ENCODE measurements around the gene PATE1.

Gene PATE1

GRCh38 chr11:125784678-125785077 lies 38.6 kb downstream of the PATE1 start:
- no peak overlapping the region for H3K27ac ChIP-seq (ENCODE audit: low read depth, low read length)
- no peak overlapping the region for H3K4me2 ChIP-seq (ENCODE audit: low read depth, low read length, poor library complexity, severe bottlenecking)
- H3K9me3 ChIP-seq (ENCODE audit: insufficient read depth, low read length), result no peaks in the 10 kb centered on the region
- no peaks in the 10 kb centered on the region for H3F3A ChIP-seq (ENCODE audit: insufficient read depth)
- no peaks in the 10 kb centered on the region for H3K79me2 ChIP-seq (ENCODE audit: insufficient read depth, low read length)
- no peak overlapping the region for H2AFZ ChIP-seq (ENCODE audit: low read depth, low read length, severe bottlenecking)
- no peaks in the 10 kb centered on the region for H3K36me3 ChIP-seq (ENCODE audit: low read length)
- H3K9me2 ChIP-seq (replicated peaks; ENCODE audit: insufficient read depth, low read length), result no peaks in the 10 kb centered on the region
- no peak overlapping the region for H3K4me3 ChIP-seq (ENCODE audit: insufficient read depth, low read length, poor library complexity, severe bottlenecking)
- H3K9ac ChIP-seq (ENCODE audit: low read length), result no peak overlapping the region
- no peaks in the 10 kb centered on the region for H3K27me3 ChIP-seq (ENCODE audit: low read length)
- TF ChIP-seq EZH2phosphoT487 (conservative IDR thresholded peaks at IDR 0.05; ENCODE audit: low read length), result no peak
- TF ChIP-seq, protein P1, sequence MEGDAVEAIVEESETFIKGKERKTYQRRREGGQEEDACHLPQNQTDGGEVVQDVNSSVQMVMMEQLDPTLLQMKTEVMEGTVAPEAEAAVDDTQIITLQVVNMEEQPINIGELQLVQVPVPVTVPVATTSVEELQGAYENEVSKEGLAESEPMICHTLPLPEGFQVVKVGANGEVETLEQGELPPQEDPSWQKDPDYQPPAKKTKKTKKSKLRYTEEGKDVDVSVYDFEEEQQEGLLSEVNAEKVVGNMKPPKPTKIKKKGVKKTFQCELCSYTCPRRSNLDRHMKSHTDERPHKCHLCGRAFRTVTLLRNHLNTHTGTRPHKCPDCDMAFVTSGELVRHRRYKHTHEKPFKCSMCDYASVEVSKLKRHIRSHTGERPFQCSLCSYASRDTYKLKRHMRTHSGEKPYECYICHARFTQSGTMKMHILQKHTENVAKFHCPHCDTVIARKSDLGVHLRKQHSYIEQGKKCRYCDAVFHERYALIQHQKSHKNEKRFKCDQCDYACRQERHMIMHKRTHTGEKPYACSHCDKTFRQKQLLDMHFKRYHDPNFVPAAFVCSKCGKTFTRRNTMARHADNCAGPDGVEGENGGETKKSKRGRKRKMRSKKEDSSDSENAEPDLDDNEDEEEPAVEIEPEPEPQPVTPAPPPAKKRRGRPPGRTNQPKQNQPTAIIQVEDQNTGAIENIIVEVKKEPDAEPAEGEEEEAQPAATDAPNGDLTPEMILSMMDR (IDR thresholded peaks at IDR 0.05; ENCODE audit: insufficient read depth, low read length, poor library complexity, severe bottlenecking), result no peak
- H4K20me1 ChIP-seq (ENCODE audit: low read depth, low read length), result no peaks in the 10 kb centered on the region

DNA sequence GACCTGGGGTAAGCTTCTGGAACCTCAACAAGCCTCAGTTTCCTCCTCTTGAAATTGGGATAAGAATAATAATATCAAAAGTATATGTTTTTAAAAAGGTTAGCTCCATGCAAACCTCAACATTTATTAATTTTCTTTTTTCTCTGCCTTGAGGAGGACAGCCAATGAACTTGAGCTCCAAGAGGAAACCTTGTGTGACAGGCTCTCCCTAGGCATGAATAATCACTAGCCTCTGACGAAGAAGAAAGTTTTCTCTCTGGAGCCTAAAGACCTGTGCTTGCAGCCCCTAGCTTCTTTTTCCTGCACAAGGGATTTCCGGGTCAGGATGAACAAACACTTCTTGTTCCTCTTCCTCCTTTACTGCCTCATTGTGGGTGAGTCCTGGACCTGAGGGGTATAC lies 41.7 kb downstream of the PATE1 start, which contains the start of gene PATE3:
TSS of gene PATE3 (plus strand) at position 301 of the 400 bp plus-strand sequence. CDS start at position 326, 25 bp downstream.
- TF ChIP-seq, protein P1 (IDR thresholded peaks at IDR 0.05; ENCODE audit: insufficient read depth, low read length, poor library complexity, severe bottlenecking), result no peak
- no peak for TF ChIP-seq EZH2phosphoT487 (conservative IDR thresholded peaks at IDR 0.05; ENCODE audit: low read length)

DNA sequence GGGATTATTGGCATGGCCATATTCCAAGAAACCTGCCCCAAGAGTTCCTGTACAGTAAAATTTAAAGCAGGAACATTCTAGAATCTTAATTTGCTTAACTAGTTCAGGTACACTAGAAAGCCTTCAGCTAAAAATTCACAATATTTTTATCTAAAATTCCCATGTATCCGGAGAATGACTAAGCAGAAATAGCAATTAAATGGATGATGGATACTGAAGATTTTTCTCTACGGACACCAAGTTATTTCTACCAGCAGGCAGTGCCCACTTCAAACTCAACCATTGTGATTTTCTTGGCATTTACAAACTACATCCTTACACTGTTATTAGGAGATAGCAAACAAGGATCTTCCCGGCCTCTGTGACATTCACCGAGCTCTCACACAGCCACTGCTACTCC lies 44.7 kb downstream of the PATE1 start:
- H3K4me3 ChIP-seq (ENCODE audit: insufficient read depth, low read length, poor library complexity, severe bottlenecking), result no peak overlapping the region
- no peak overlapping the region for H3K4me2 ChIP-seq (ENCODE audit: low read depth, low read length, poor library complexity, severe bottlenecking)
- TF ChIP-seq, protein P1 (IDR thresholded peaks at IDR 0.05; ENCODE audit: insufficient read depth, low read length, poor library complexity, severe bottlenecking), result no peak
- no peak for TF ChIP-seq EZH2phosphoT487 (conservative IDR thresholded peaks at IDR 0.05; ENCODE audit: low read length)
- H3K79me2 ChIP-seq (ENCODE audit: insufficient read depth, low read length), result no peaks in the 10 kb centered on the region
- no peaks in the 10 kb centered on the region for H3K27me3 ChIP-seq (ENCODE audit: low read length)
- H3K9ac ChIP-seq (ENCODE audit: low read length), result no peak overlapping the region
- H4K20me1 ChIP-seq (ENCODE audit: low read depth, low read length), result no peaks in the 10 kb centered on the region
- H3F3A ChIP-seq (ENCODE audit: insufficient read depth), result no peaks in the 10 kb centered on the region
- no peaks in the 10 kb centered on the region for H3K36me3 ChIP-seq (ENCODE audit: low read length)
- H3K27ac ChIP-seq (ENCODE audit: low read depth, low read length), result no peak overlapping the region
- no peak overlapping the region for H2AFZ ChIP-seq (ENCODE audit: low read depth, low read length, severe bottlenecking)
- no peaks in the 10 kb centered on the region for H3K9me3 ChIP-seq (ENCODE audit: insufficient read depth, low read length)
- H3K9me2 ChIP-seq (replicated peaks; ENCODE audit: insufficient read depth, low read length), result no peaks in the 10 kb centered on the region

More for the DNA sequence above, 41.7 kb downstream of the PATE1 start, which contains the start of gene PATE3:
- Histone ChIP-seq H4K20me1 (ENCODE audit: low read depth, low read length) (no peaks in the 10 kb centered on the region), H3K4me3 (ENCODE audit: insufficient read depth, low read length, poor library complexity, severe bottlenecking) (no peak within 1 kb of the TSS), H3K79me2 (ENCODE audit: insufficient read depth, low read length) (no peaks in the 10 kb centered on the region), H3K27me3 (ENCODE audit: low read length) (no peaks in the 10 kb centered on the region), H2AFZ (ENCODE audit: low read depth, low read length, severe bottlenecking) (no peak within 1 kb of the TSS), H3K27ac (ENCODE audit: low read depth, low read length) (no peak within 1 kb of the TSS), H3K4me2 (ENCODE audit: low read depth, low read length, poor library complexity, severe bottlenecking) (no peak within 1 kb of the TSS), H3K9me2 (replicated peaks; ENCODE audit: insufficient read depth, low read length) (no peaks in the 10 kb centered on the region), H3K36me3 (ENCODE audit: low read length) (no peaks in the 10 kb centered on the region), H3K9ac (ENCODE audit: low read length) (no peak within 1 kb of the TSS), H3F3A (ENCODE audit: insufficient read depth) (no peaks in the 10 kb centered on the region), H3K9me3 (ENCODE audit: insufficient read depth, low read length) (no peaks in the 10 kb centered on the region)
